HG02885 (cell line): ENCODE results near the gene APOF.
"Not testable (repeated sequence)": the region's sequence is repeated elsewhere in the genome, so short reads cannot be mapped to it uniquely, and the experiment has no call there.

Experiments used
- ATAC-seq: cut with Tn5 transposase; IDR thresholded peaks from one replicate; pipeline ENCODE4 v1.9.1; 2021; ENCODE audit warnings: mild to moderate bottlenecking; ENCODE audit not compliant: unreplicated experiment, poor library complexity

Gene APOF

GRCh38 chr12:56333679-56334489 is 28.8 kb downstream of the APOF start, which contains the start of gene PAN2:
Gene PAN2, minus strand, starts transcription at chr12:56334000. Its CDS starts 906 bp downstream, at chr12:56333094.
- ATAC-seq: peak; percentile 95

- ATAC-seq: no peak
Measured at GRCh38 chr12:56333197-56333678, 29.4 kb downstream of the APOF start.

- ATAC-seq: no peak
Measured at GRCh38 chr12:56332512-56333196, 30.0 kb downstream of the APOF start.

GRCh38 chr12:56330936-56331490 is 31.6 kb downstream of the APOF start:
- no peak for ATAC-seq

- ATAC-seq: no peak
Measured at GRCh38 chr12:56326533-56326932, 36.1 kb downstream of the APOF start.

- ATAC-seq: no peak
Measured at GRCh38 chr12:56326126-56326525, 36.5 kb downstream of the APOF start.

- ATAC-seq: no peak
Measured at GRCh38 chr12:56324206-56324605, 38.5 kb downstream of the APOF start.

GRCh38 chr12:56321610-56322009 is 41.0 kb downstream of the APOF start:
- ATAC-seq: not testable (repeated sequence)

- no peak for ATAC-seq
Measured at GRCh38 chr12:56321027-56321426, 41.6 kb downstream of the APOF start.

GRCh38 chr12:56317675-56318074 is 45.0 kb downstream of the APOF start:
- ATAC-seq: no peak

- ATAC-seq: peak; percentile 91
Measured at GRCh38 chr12:56315622-56316473, 46.8 kb downstream of the APOF start, which contains the start of gene CNPY2. Gene CNPY2, minus strand, starts transcription at chr12:56315988. Its CDS starts 771 bp downstream, at chr12:56315217.

- no peak for ATAC-seq
Measured at GRCh38 chr12:56315249-56315621, 47.4 kb downstream of the APOF start.

GRCh38 chr12:56311003-56311402 is 51.7 kb downstream of the APOF start:
- ATAC-seq: no peak
